Activated T-helper 9 cell treated with anti-CD3 and anti-CD28 coated beads, Interleukin-2, amount 50 U/mL, for 16 hours (primary cell): ENCODE measurements around the gene DUSP1.

ENCODE experiments used
- DNase-seq: peaks from one replicate; pipeline ENCODE4 v3.0.0-alpha.2; 2020; ENCODE audit warnings: low read depth

The DUSP1 gene

GRCh38 chr5:172777881-172778814, 7.2 kb upstream of the DUSP1 start:
- no peak for DNase-seq

GRCh38 chr5:172776235-172776594, 5.2 kb upstream of the DUSP1 start:
- DNase-seq = no peak

- no peak for DNase-seq
These were observed 4.6 kb upstream of the DUSP1 start for GRCh38 chr5:172775326-172776234.

- DNase-seq = no peak
These were observed 3.7 kb upstream of the DUSP1 start for GRCh38 chr5:172774561-172775315.

GRCh38 chr5:172773481-172774469, 2.8 kb upstream of the DUSP1 start:
- DNase-seq = no peak

GRCh38 chr5:172772112-172772906, 1.3 kb upstream of the DUSP1 start:
- peak; percentile 66 for DNase-seq

- DNase-seq = no peak
These were observed 580 bp upstream of the DUSP1 start for GRCh38 chr5:172771439-172772111.

- DNase-seq = peak; percentile 44
These were observed 671 bp downstream of the DUSP1 start for GRCh38 chr5:172770374-172770674.

- no peak for DNase-seq
These were observed 1.2 kb downstream of the DUSP1 start for GRCh38 chr5:172769616-172770373.

GRCh38 chr5:172769342-172769615, 1.7 kb downstream of the DUSP1 start:
- no peak for DNase-seq

- DNase-seq = no peak
These were observed 2.2 kb downstream of the DUSP1 start for GRCh38 chr5:172768573-172769341.

GRCh38 chr5:172768098-172768572, 2.9 kb downstream of the DUSP1 start:
- no peak for DNase-seq

- DNase-seq = no peak
These were observed 4.5 kb downstream of the DUSP1 start for GRCh38 chr5:172766287-172767108.

- no peak for DNase-seq
These were observed 5.2 kb downstream of the DUSP1 start for GRCh38 chr5:172765766-172766286.

GRCh38 chr5:172764861-172765765, 5.9 kb downstream of the DUSP1 start:
- peak; percentile 87 for DNase-seq

GRCh38 chr5:172763120-172763464, 7.9 kb downstream of the DUSP1 start:
- no peak for DNase-seq
